WTC11 (cell line): ENCODE results near the gene NPIPB8. TPM values are rescaled to one million over a fixed set of nuclear protein-coding genes. Genes with fewer than 3 reads are reported as not detected.
"Not testable (repeated sequence)": the region's sequence is repeated elsewhere in the genome, so short reads cannot be mapped to it uniquely, and the experiment has no call there.

Experiments
- ATAC-seq: fragments of 200-7000 bp; cut with Tn5 transposase; 2 replicates; pipeline ENCODE4 v1.10.0; 2021; ENCODE audit warnings: mild to moderate bottlenecking, moderate library complexity
- CTCF ChIA-PET: fragments of 300-600 bp; sonication (Branson Sonifier 250); formaldehyde crosslinking; loops from one replicate; lab custom pipeline; 2021; ENCODE audit warnings: antibody characterized with exemption; lab: Charles Lee
- POLR2A ChIA-PET: fragments of 350-600 bp; sonication (Branson Sonifier 250); formaldehyde crosslinking; loops from one replicate; lab custom pipeline; 2021; ENCODE audit warnings: antibody characterized with exemption; lab: Charles Lee
- DNase-seq: peaks from one replicate; pipeline ENCODE4 v3.0.0; 2021; ENCODE audit warnings: low spot score
- H3K27ac Mint-ChIP-seq: 2 replicates; pipeline ENCODE4 v1.8.0; 2021; ENCODE audit warnings: mixed read lengths
- H3K27me3 Mint-ChIP-seq: 2 replicates; pipeline ENCODE4 v1.8.0; 2021; ENCODE audit warnings: low read depth, mild to moderate bottlenecking, moderate library complexity, mixed read lengths
- H3K36me3 Mint-ChIP-seq: 2 replicates; pipeline ENCODE4 v1.8.0; 2021; ENCODE audit warnings: mixed read lengths
- H3K4me1 Mint-ChIP-seq: 2 replicates; pipeline ENCODE4 v1.8.0; 2022; ENCODE audit warnings: mixed read lengths
- H3K4me3 Mint-ChIP-seq: 2 replicates; pipeline ENCODE4 v1.8.0; 2021; ENCODE audit warnings: mild to moderate bottlenecking, moderate library complexity, mixed read lengths
- H3K9me3 Mint-ChIP-seq: 2 replicates; pipeline ENCODE4 v1.8.0; 2021; ENCODE audit warnings: mixed read lengths
- CREB1 ChIP-seq: sonication (generic); formaldehyde crosslinking; IDR thresholded peaks from 2 replicates; pipeline ENCODE4 v1.8.0; 2023; ENCODE audit warnings: mild to moderate bottlenecking, missing genetic modification reagents
- ELF4 ChIP-seq: sonication (generic); formaldehyde crosslinking; IDR thresholded peaks from 2 replicates; pipeline ENCODE4 v1.8.1; 2022; ENCODE audit warnings: low read depth, mild to moderate bottlenecking, moderate library complexity, missing genetic modification reagents
- EMX1 ChIP-seq: fragments of 250-450 bp; sonication (Bioruptor Pico); IDR thresholded peaks from 2 replicates; pipeline ENCODE4 v1.8.0; 2021; ENCODE audit warnings: mild to moderate bottlenecking
- FOXP1 ChIP-seq: sonication (generic); formaldehyde crosslinking; IDR thresholded peaks from 2 replicates; pipeline ENCODE4 v1.8.0; 2022; ENCODE audit warnings: missing genetic modification reagents, mild to moderate bottlenecking, moderate library complexity, borderline replicate concordance
- GABPB1 ChIP-seq: sonication (generic); formaldehyde crosslinking; IDR thresholded peaks from 2 replicates; pipeline ENCODE4 v1.8.1; 2023; ENCODE audit warnings: mild to moderate bottlenecking, missing genetic modification reagents
- HMGA2 ChIP-seq: fragments of 250-450 bp; sonication (Bioruptor Pico); IDR thresholded peaks from 2 replicates; pipeline ENCODE4 v1.4.0; 2021; ENCODE audit warnings: mild to moderate bottlenecking, moderate library complexity
- IRF2 ChIP-seq: sonication (generic); formaldehyde crosslinking; IDR thresholded peaks from 2 replicates; pipeline ENCODE4 v1.8.0; 2022; ENCODE audit warnings: low read depth, missing genetic modification reagents, borderline replicate concordance
- MYBL2 ChIP-seq: sonication (generic); formaldehyde crosslinking; IDR thresholded peaks from 2 replicates; pipeline ENCODE4 v1.8.1; 2023; ENCODE audit warnings: mild to moderate bottlenecking, moderate library complexity, missing genetic modification reagents
- NR2C2 ChIP-seq: sonication (generic); formaldehyde crosslinking; IDR thresholded peaks from 2 replicates; pipeline ENCODE4 v1.8.0; 2022; ENCODE audit warnings: mild to moderate bottlenecking, missing genetic modification reagents
- PRRX2 ChIP-seq: fragments of 250-450 bp; sonication (Bioruptor Pico); IDR thresholded peaks from 2 replicates; pipeline ENCODE4 v1.8.0; 2021; ENCODE audit warnings: mild to moderate bottlenecking
- SP1 ChIP-seq: sonication (generic); formaldehyde crosslinking; conservative IDR thresholded peaks from 2 replicates; pipeline ENCODE4 v1.8.1; 2022; ENCODE audit warnings: missing genetic modification reagents
- TCF7 ChIP-seq: sonication (generic); formaldehyde crosslinking; IDR thresholded peaks from 2 replicates; pipeline ENCODE4 v1.8.0; 2022; ENCODE audit warnings: mild to moderate bottlenecking, low read depth, missing genetic modification reagents, moderate library complexity
- ZNF138 ChIP-seq: sonication (generic); formaldehyde crosslinking; conservative IDR thresholded peaks from 2 replicates; pipeline ENCODE4 v1.8.1; 2022; ENCODE audit warnings: mild to moderate bottlenecking, moderate library complexity, missing genetic modification reagents
- ZNF263 ChIP-seq: sonication (generic); formaldehyde crosslinking; IDR thresholded peaks from 2 replicates; pipeline ENCODE4 v1.8.1; 2022; ENCODE audit warnings: low read depth, mild to moderate bottlenecking, moderate library complexity, missing genetic modification reagents
- ZNF396 ChIP-seq: fragments of 250-450 bp; sonication (Bioruptor Pico); IDR thresholded peaks from 2 replicates; pipeline ENCODE4 v1.8.0; 2021; ENCODE audit warnings: mild to moderate bottlenecking, moderate library complexity, borderline replicate concordance
- ZNF671 ChIP-seq: fragments of 250-450 bp; sonication (Bioruptor Pico); IDR thresholded peaks from 2 replicates; pipeline ENCODE4 v1.8.0; 2021; ENCODE audit warnings: mild to moderate bottlenecking
- total RNA-seq: library from RNA; stranded (reverse); gene quantifications from 3 replicates; pipeline ENCODE4 v1.2.3, GENCODE V29; 2021
- TF ChIP-seq, protein P1 (sequence below): fragments of 250-450 bp; sonication (Bioruptor Pico); IDR thresholded peaks from 2 replicates; pipeline ENCODE4 v2.1.2; 2022; ENCODE audit warnings: mild to moderate bottlenecking, moderate library complexity
- TF ChIP-seq, protein P2 (sequence below): sonication (generic); formaldehyde crosslinking; IDR thresholded peaks from 2 replicates; pipeline ENCODE4 v1.8.1; 2022; ENCODE audit warnings: low read depth, mild to moderate bottlenecking, moderate library complexity, missing genetic modification reagents, borderline replicate concordance
- TF ChIP-seq, protein P3 (sequence below): sonication (generic); formaldehyde crosslinking; IDR thresholded peaks from 2 replicates; pipeline ENCODE4 v1.8.1; 2023; ENCODE audit warnings: mild to moderate bottlenecking, missing genetic modification reagents
- TF ChIP-seq, protein P4 (sequence below): fragments of 250-450 bp; sonication (Bioruptor Pico); IDR thresholded peaks from 2 replicates; pipeline ENCODE4 v1.9.0; 2021; ENCODE audit warnings: mild to moderate bottlenecking
- TF ChIP-seq, protein P5 (sequence below): sonication (generic); formaldehyde crosslinking; IDR thresholded peaks from 2 replicates; pipeline ENCODE4 v1.8.0; 2022; ENCODE audit warnings: mild to moderate bottlenecking, missing genetic modification reagents
- TF ChIP-seq, protein P6 (sequence below): sonication (generic); formaldehyde crosslinking; IDR thresholded peaks from 2 replicates; pipeline ENCODE4 v1.8.1; 2023; ENCODE audit warnings: mild to moderate bottlenecking, moderate library complexity, missing genetic modification reagents
- TF ChIP-seq, protein P7 (sequence below): sonication (generic); formaldehyde crosslinking; IDR thresholded peaks from 2 replicates; pipeline ENCODE4 v1.8.0; 2023; ENCODE audit warnings: missing genetic modification reagents

The NPIPB8 gene
- total RNA-seq, 1 experiment from 2014 or later: 1.3 TPM

DNA sequence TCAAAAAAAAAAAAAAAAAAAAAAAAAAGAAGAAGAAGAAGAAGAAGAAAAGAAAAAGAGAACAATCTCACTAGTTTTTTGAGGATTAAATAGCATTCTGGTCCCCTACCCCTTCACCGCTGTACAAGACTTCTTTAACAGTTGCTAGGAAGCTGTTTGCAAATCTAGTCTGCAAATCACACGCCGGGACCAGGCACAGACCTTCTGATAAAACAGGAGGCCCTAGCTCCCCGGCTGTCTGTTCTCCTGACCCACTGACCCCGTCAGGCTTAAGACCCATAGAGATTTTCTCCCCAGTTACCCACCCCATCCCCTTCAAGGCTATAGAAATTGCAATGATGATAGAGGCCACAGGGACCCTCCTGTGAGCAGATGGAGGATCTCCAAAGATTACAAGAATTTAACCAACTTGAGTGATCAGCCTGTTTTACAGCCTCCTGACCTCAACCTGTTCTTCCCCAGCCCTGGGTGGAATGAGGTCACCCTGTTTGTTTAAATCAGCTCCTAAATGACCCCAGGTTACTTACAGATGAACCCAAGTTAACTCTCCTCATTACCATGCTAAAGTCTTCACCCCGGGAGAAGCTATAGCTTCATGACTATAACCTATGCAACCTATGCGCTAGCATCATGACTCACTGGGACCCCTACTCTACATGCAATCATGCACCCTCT lies 16.2 kb upstream of the NPIPB8 start:
- H3K4me1 Mint-ChIP-seq: peaks cover 31% of the 10 kb centered on the region
- ATAC-seq: peak; percentile 46
- no peak for DNase-seq
- CTCF ChIA-PET: no interaction called here
- no peak overlapping the region for H3K27ac Mint-ChIP-seq
- no peaks in the 10 kb centered on the region for H3K27me3 Mint-ChIP-seq
- POLR2A ChIA-PET: no interaction called here
- no peaks in the 10 kb centered on the region for H3K36me3 Mint-ChIP-seq
- TF ChIP-seq CREB1 (no peak), EMX1 (CRISPR knock-in tag) (no peak), TCF7 (CRISPR knock-in tag) (no peak), PRRX2 (CRISPR knock-in tag) (no peak), GABPB1 (CRISPR knock-in tag) (no peak)
- TF ChIP-seq, protein P1, sequence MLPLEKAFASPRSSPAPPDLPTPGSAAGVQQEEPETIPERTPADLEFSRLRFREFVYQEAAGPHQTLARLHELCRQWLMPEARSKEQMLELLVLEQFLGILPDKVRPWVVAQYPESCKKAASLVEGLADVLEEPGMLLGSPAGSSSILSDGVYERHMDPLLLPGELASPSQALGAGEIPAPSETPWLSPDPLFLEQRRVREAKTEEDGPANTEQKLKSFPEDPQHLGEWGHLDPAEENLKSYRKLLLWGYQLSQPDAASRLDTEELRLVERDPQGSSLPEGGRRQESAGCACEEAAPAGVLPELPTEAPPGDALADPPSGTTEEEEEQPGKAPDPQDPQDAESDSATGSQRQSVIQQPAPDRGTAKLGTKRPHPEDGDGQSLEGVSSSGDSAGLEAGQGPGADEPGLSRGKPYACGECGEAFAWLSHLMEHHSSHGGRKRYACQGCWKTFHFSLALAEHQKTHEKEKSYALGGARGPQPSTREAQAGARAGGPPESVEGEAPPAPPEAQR: no peak
- TF ChIP-seq, protein P2, sequence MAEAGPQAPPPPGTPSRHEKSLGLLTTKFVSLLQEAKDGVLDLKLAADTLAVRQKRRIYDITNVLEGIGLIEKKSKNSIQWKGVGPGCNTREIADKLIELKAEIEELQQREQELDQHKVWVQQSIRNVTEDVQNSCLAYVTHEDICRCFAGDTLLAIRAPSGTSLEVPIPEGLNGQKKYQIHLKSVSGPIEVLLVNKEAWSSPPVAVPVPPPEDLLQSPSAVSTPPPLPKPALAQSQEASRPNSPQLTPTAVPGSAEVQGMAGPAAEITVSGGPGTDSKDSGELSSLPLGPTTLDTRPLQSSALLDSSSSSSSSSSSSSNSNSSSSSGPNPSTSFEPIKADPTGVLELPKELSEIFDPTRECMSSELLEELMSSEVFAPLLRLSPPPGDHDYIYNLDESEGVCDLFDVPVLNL (CRISPR knock-in tag): no peak
- TF ChIP-seq, protein P3, sequence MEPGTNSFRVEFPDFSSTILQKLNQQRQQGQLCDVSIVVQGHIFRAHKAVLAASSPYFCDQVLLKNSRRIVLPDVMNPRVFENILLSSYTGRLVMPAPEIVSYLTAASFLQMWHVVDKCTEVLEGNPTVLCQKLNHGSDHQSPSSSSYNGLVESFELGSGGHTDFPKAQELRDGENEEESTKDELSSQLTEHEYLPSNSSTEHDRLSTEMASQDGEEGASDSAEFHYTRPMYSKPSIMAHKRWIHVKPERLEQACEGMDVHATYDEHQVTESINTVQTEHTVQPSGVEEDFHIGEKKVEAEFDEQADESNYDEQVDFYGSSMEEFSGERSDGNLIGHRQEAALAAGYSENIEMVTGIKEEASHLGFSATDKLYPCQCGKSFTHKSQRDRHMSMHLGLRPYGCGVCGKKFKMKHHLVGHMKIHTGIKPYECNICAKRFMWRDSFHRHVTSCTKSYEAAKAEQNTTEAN (CRISPR knock-in tag): no peak
- TF ChIP-seq, protein P4, sequence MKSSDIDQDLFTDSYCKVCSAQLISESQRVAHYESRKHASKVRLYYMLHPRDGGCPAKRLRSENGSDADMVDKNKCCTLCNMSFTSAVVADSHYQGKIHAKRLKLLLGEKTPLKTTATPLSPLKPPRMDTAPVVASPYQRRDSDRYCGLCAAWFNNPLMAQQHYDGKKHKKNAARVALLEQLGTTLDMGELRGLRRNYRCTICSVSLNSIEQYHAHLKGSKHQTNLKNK (CRISPR knock-in tag): no peak
- no peaks in the 10 kb centered on the region for H3K9me3 Mint-ChIP-seq
- H3K4me3 Mint-ChIP-seq: no peak overlapping the region

DNA sequence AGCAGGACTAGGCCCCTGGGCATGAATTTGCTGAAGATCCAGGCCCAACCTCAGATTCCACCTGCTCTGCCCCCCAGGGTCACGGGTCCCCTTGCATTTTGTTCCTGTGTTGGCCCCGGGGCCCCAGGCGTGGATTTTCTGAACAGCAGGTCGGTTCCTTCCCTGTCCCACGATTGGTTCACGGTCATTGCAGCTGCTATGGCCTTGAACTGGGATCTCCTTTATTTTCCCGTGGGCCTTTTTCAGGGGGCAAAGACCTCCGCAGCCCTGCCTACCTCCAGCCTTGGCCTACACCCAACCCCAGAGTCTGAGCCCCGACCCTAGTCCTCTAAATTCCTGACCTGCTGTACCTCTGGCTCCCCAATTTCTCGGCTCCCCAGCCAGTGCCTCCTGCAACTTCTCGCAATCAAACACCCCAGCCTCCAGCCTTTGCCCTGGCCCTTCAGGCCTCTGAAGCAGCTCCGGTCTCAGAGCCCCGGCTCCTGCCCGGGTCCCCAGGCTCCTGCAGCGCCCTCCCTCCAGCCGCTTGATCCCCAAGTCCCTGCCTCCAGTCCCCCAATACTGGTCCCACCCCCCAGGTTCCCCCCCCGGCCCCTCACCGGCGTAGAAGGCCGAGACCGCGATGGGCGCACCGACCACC lies 15.2 kb upstream of the NPIPB8 start:
- H3K27me3 Mint-ChIP-seq, POLR2A ChIA-PET, ATAC-seq, H3K27ac Mint-ChIP-seq, H3K36me3 Mint-ChIP-seq, DNase-seq, H3K9me3 Mint-ChIP-seq: not testable (repeated sequence)
- CTCF ChIA-PET: interaction anchor here (1.0 to 1.2 kb wide), 2 partner anchors 26 to 301 kb away, joined by 3 read pairs; partner anchors contain the start of gene SULT1A2
- Mint-ChIP-seq H3K4me3 (peak overlapping the region; percentile 52), H3K4me1 (peaks cover 23% of the 10 kb centered on the region)

DNA sequence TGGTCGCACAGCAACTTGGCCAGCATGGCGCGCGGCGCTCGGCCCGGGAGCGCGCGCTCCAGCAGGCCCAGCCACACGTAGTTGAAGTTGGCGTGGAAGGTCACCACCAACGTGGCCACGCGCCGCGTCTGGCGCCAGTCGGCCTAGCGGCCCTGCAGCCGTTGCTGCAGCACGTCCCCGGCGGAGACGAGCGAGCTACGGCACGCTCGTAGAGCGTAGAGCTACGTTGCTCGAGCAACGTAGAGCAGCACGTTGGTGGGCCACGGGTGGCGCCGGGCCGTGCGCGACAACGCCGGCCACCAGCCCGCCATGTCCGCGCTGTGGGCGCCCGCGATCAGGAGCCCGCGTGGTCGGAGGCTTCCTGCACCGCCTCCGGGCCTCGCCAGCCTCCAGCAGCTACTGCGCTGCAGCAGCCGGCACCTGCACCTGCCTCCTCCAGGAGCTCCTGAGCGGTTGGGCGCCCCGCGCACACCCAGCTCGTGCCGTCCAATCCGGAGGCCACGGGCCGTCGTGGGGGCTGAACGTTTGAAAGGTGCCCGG lies 14.6 kb upstream of the NPIPB8 start:
- peak; percentile 65 for ATAC-seq
- peaks cover 19% of the 10 kb centered on the region for H3K4me1 Mint-ChIP-seq
- no peaks in the 10 kb centered on the region for H3K36me3 Mint-ChIP-seq
- peak overlapping the region; percentile 57 for H3K4me3 Mint-ChIP-seq
- H3K9me3 Mint-ChIP-seq: 0 out of 2 replicates have a peak, but pooled peaks cover 3% of the 10 kb centered on the region
- DNase-seq: peak; percentile 64
- H3K27ac Mint-ChIP-seq: no peak overlapping the region
- ChIA-PET POLR2A (no interaction called here), CTCF (interaction anchor here (1.0 to 1.2 kb wide), 2 partner anchors 26 to 302 kb away, joined by 3 read pairs; partner anchors contain the start of gene SULT1A2)
- no peaks in the 10 kb centered on the region for H3K27me3 Mint-ChIP-seq
- no peak for TF ChIP-seq FOXP1
- TF ChIP-seq HMGA2 (CRISPR knock-in tag): no peak
- TF ChIP-seq ZNF263: no peak
- TF ChIP-seq, protein P5, sequence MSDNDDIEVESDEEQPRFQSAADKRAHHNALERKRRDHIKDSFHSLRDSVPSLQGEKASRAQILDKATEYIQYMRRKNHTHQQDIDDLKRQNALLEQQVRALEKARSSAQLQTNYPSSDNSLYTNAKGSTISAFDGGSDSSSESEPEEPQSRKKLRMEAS (CRISPR knock-in tag): no peak
- TF ChIP-seq NR2C2 (CRISPR knock-in tag): no peak
- TF ChIP-seq, protein P6, sequence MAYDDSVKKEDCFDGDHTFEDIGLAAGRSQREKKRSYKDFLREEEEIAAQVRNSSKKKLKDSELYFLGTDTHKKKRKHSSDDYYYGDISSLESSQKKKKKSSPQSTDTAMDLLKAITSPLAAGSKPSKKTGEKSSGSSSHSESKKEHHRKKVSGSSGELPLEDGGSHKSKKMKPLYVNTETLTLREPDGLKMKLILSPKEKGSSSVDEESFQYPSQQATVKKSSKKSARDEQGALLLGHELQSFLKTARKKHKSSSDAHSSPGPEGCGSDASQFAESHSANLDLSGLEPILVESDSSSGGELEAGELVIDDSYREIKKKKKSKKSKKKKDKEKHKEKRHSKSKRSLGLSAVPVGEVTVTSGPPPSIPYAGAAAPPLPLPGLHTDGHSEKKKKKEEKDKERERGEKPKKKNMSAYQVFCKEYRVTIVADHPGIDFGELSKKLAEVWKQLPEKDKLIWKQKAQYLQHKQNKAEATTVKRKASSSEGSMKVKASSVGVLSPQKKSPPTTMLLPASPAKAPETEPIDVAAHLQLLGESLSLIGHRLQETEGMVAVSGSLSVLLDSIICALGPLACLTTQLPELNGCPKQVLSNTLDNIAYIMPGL: no peak
- TF ChIP-seq SP1 (CRISPR knock-in tag): no peak
- no peak for TF ChIP-seq MYBL2
- no peak for TF ChIP-seq ZNF138 (CRISPR knock-in tag)
- no peak for TF ChIP-seq ELF4 (CRISPR knock-in tag)
- TF ChIP-seq IRF2 (CRISPR knock-in tag): no peak
- TF ChIP-seq, protein P7, sequence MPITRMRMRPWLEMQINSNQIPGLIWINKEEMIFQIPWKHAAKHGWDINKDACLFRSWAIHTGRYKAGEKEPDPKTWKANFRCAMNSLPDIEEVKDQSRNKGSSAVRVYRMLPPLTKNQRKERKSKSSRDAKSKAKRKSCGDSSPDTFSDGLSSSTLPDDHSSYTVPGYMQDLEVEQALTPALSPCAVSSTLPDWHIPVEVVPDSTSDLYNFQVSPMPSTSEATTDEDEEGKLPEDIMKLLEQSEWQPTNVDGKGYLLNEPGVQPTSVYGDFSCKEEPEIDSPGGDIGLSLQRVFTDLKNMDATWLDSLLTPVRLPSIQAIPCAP (CRISPR knock-in tag): no peak
- no peak for TF ChIP-seq ZNF396 (CRISPR knock-in tag)
- TF ChIP-seq ZNF671: no peak
- TF ChIP-seq, protein P2 (CRISPR knock-in tag): no peak
